Inferior parietal cortex (tissue), 1 donor: ENCODE measurements around the gene KCND2.
A peak's percentile ranks its signal among the peaks of the same experiment; 100 is the strongest.
"Not testable (repeated sequence)": the region's sequence is repeated elsewhere in the genome, so short reads cannot be mapped to it uniquely, and the experiment has no call there.

Source experiments
- DNase-seq: peaks from one replicate; pipeline ENCODE4 v3.0.0-alpha.2; 2016; ENCODE audit errors: extremely low spot score

KCND2 gene

DNA sequence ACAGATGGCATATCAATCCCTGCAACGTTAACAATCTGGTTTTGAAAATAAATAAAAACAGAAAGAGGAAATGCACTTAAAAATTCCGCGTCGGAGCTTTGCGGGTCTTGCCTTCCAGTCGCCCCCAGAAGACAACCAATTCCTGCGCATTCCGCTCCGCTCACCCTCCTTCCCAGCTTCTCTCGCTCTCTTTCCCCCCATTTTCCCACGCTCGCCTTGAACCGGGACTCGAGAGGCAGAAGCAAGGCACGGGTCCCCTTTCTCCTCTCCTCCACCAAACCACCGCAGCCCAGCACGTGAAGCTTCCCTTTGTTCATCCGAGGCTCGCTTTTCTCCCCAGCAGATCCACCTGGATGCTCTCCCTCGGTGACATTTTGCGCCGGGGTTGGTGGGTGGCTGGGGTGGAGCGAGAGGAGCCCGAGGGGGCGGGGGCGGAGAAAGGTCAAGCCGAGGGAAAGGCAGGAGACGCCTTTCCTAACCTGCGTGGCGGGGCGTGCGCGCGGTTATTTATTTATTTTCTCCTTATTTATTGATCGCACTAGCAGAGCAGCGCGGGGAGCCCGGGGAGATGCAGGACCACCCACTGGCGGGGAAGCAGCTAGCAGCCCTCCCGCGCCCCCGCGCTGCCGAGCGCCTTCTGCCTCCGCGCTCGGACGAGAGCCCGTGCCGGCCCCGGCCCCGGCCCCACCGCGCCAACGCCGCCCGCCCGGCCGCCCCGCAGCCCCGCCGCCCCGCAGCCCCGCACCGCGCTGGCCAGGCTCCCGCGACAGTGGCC is at the start of gene KCND2:
TSS of gene KCND2 (plus strand) at position 475 of the 775 bp plus-strand sequence.
- DNase-seq = no peak

GRCh38 chr7:120226188-120226587 is 46.8 kb upstream of the KCND2 start:
- DNase-seq = no peak

DNA sequence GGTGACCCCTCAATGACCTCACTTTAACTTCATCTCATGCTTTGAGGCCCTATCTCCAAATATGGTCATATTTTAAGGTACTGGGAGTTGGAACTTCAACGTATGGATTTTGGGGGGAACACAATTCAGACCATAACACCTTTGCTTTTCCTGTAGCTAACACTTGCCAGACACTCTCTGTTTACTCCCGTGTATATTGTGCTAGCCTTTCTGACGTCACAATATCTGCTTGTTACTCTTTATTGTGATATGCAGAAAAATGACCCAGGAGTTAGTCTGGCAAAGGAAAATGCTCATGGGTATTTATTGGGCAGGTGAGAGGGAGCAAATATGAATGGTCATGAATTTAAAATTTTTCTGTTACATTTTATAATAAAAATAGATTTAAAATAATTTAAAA is 45.7 kb upstream of the KCND2 start:
- DNase-seq = no peak

DNA sequence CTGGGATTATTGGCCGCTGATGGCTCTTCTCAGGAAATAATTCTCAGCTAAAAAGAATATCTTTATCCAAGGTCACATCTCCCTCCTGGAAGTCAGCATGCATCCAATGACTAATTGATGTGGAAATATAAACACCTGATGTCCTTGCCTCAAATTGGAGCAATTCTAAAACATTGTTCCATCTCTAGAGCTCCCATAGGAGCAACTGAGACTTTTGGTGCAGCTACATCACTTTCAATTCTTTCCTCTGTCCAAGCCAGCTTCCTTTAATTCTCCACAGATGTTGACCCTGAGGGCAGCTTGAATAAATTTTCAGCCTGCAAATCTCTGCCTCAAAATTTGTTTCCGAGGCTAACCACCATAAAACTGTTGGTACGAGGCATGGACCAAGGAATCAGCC is 43.9 kb upstream of the KCND2 start:
- no peak for DNase-seq

DNA sequence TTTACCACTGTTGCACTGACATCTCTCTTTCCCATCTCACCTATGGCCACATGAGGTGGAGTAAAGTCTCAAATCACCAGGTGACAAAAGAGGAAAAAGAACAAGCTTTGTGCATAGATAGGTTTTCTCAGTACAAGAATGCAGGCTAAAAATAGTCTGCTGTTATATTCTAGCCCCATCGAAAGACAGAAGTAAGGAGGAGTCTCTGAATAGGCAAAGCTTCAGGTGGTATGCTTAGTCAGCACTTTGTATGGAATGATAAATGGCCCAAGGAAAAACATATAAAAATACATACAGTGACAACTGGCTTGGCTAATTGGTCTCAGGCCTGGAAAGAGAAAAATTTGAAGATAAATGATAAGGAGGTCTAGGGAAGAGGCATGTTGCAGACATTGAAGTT is 39.6 kb upstream of the KCND2 start:
- DNase-seq = no peak

DNA sequence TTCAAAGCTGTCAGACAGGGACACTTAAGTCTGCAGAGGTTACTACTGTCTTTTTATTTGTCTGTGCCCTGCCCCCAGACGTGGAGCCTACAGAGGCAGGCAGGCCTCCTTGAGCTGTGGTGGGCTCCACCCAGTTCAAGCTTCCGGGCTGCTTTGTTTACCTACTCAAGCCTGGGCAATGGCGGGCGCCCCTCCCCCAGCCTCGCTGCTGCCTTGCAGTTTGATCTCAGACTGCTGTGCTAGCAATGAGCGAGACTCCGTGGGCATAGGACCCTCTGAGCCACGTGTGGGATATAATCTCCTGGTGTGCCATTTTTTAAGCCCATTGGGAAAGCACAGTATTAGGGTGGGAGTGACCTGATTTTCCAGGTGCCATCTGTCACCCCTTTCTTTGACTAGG is 32.6 kb upstream of the KCND2 start:
- DNase-seq = not testable (repeated sequence)

DNA sequence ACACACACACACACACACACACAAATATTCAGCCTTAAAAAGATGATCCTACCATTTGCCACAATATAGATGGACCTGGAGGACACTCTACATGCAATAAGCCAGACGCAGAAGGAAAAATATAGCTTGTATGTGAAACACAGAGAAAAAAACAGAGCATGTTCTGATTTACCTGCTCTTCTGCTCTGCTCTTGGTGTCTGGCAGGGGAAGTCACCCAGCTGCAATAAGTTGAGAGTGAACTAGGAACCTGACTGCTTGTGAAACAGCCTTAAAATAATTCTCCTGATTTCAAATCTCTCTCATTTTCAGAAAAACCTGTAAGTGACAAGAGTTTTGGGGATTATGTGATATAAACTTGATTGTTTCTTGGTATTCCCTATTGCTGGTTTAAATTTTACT is 31.0 kb upstream of the KCND2 start:
- no peak for DNase-seq

- no peak for DNase-seq
Observed at GRCh38 chr7:120254845-120255244, 18.1 kb upstream of the KCND2 start.

DNA sequence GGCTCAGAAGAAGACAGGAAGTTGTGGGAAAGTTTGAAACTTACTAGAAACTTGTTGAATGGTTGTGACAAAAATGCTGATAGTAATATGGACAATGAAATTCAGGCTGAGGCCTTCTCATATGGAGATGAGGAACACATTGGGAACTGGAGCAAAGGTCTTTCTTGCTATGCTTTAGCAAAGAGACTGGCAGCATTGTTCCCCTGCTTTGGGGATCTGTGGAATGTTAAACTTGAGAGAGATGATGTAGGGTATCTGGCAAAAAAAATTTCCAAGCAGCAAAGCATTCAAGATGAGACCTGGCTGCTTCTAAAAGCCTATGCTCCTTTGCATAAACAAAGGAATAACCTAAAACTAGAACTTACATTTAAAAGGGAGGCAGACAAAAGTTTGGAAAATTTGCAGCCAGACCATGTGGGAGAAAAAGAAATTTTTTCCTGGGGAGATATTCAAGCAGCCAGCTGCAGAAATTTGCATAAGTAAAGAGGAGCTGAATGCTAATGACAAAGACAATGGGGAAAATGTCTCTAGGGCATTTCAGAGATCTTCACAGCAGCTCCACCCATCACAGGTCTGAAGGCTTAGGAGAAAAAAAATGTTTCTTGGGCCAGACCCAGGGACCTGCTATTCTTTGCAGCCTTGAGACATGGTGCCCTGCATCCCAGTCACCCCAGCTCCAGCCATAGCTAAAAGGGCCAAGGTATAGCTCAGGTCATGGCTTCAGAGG is 16.5 kb upstream of the KCND2 start:
- no peak for DNase-seq

- no peak for DNase-seq
Observed at GRCh38 chr7:120259386-120259785, 13.6 kb upstream of the KCND2 start.

DNA sequence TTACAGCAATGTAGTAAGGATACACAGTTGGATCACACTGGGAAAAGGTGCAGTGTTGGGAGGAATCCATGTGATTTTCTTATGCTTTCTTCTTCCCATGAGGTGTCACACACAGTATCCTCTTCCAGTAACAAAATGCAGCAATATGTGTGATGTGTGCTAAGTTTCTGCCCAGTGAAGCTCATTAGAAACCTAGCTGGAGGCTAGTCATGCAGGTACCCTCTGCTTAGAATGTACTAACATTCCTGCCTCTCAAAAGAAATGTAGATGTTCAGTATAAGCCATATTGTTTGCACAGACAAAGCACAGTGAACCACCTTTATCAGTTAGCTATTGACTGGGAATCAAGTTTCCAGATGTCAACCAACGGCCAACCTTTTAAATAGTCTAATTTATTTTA is 12.9 kb upstream of the KCND2 start:
- DNase-seq = no peak

DNA sequence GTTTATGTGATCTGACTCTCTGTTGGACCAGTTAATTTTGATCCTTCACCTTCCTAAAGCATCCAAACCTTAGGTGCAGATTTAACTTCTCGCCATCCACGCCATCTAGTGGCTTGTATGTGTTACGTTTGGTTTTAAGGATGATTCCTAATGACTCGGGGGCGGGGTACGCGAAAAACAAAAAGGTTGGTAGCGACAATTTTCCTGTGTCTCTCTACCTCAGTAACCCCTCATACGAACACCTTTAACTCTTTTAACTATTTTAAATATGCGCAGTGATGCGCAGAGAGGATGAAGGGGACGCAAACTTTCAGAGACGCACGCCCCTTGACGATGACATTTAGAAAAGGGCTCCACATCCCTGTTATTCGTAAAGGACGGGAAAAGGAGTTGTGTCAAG is 714 bp upstream of the KCND2 start:
- DNase-seq = peak; percentile 78

DNA sequence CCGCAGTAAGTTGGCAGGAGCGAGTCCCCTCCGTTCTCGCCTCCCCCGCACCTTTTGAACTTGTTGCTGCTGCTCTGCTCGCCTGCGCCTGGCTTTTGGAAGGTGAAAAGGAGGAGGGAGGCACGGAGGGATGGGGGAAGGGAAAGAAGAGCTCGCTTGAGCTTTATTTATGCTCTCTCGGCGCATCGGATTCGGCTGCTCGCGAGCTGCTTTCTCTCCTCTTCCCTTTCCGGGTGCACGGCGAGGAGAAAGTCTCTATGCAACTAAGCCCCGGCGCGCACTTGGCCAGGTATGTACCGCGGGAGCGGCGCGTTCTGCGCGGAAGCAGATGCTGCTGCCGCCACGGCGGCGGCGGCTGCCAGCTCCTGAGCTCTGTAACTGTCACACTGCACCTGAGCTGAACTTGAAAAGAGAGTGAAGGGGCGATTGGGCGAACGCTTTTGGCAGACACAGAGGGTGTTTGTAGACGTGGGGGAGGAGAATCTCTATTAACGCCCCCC is 551 bp downstream of the KCND2 start:
- DNase-seq = peak; percentile 30

- no peak for DNase-seq
Observed at GRCh38 chr7:120274482-120274881, 1.5 kb downstream of the KCND2 start.

GRCh38 chr7:120274899-120275298 is 1.9 kb downstream of the KCND2 start:
- DNase-seq = no peak

DNA sequence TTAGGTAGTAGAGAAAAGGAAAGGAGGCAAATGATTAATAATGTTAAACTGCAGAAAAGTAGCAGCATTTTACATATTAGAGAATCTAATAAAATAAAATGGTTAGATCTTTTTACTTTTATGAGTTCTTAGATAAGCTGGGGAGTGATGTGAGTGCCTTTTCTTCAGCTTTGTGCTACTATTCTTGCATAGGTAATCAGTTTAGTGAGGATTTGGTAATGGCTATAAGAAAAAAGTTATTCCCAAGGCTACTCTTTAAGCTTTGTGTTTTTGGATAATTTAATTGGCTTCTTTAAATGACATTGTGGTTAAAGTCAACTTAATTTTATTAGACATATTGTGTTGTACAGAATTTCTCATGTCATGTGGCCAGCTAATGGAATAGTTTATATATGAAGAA is 3.7 kb downstream of the KCND2 start:
- DNase-seq = no peak

DNA sequence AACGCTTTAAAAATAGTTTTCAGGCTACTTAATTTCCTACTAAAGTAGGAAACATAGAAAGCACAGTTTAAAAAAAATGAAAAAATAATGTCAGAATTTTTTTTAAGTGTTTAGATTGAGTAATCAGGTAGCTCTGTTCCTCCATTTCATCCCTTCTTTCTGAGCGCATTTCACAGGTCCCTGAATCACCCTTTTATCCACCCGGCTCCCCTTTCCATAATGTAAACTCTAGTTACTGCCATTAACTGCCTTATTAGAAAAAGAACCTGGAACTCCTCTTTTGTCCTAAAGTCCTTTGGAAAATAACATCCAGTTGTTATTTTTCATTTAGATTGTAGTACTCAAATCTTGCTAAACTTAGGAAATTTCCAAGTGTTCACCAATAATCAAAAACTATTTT is 5.8 kb downstream of the KCND2 start:
- DNase-seq = no peak

- DNase-seq = no peak
Observed at GRCh38 chr7:120280743-120281142, 7.8 kb downstream of the KCND2 start.

- DNase-seq = no peak
Observed at GRCh38 chr7:120293027-120293426, 20.1 kb downstream of the KCND2 start.

- no peak for DNase-seq
Observed at GRCh38 chr7:120302190-120302589, 29.2 kb downstream of the KCND2 start.

GRCh38 chr7:120303105-120303504 is 30.1 kb downstream of the KCND2 start:
- DNase-seq = no peak

GRCh38 chr7:120304674-120305073 is 31.7 kb downstream of the KCND2 start:
- no peak for DNase-seq

GRCh38 chr7:120307991-120308545 is 35.1 kb downstream of the KCND2 start:
- DNase-seq = no peak
